Activated T-helper 1 cell treated with anti-CD3 and anti-CD28 coated beads, Interleukin-2, amount 50 U/mL, for 16 hours (primary cell): ENCODE data around the gene SNRNP70.
"Not testable (repeated sequence)": the region's sequence is repeated elsewhere in the genome, so short reads cannot be mapped to it uniquely, and the experiment has no call there.

Experiments
- DNase-seq, 2 donors: peaks; one replicate each; pipeline ENCODE4 v3.0.0-alpha.2; 2020; ENCODE audit warnings: low read depth in 1 of 2, low spot score in 1 of 2

The SNRNP70 gene

DNA sequence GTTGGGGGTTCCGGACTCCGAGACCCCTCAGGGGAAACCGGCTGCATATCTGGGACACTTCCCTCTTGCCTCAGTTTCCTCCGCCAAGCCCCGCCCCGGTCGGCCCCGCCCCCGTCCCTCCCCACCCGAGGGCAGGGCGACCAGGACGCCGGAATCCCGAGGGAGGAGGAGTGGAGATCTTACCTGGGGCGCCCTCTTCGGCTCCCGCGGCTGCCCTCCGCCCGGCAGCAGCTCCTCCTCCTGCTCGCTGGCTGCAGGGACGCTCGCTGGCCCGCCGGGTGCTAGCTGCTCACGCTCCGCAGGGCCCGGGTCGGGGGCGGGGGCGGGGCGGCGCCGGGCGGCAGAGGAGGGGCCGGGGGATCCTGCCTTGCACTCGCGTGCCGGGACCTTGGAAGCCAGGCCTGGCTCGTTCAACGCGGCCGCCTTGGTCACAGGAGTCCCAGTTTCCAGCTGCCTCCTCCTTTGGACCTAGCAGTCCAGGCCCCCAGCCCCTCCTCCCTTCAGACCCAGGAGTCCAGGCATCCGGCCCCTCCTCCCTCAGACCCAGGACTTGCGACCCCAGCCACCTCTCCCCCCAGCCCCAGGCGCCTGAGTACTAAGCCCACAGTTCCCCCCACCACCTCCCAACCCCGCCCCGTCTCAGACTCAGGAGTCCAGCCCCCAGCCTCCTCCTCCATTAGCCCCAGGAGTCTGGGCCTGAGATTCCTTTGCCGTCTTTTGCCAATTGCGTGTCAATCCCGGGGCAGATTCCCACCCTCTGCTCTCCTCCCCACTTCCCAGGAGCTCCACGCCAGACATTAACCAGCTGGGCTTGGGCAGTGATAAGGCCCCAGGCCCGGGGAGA is 20.3 kb upstream of the SNRNP70 start, which contains the start of gene NTF4:
TSS of gene NTF4 (minus strand) at position 51 of the 844 bp plus-strand sequence. CDS start 2,821 bp downstream, outside the sequence.
- no peak for DNase-seq

DNA sequence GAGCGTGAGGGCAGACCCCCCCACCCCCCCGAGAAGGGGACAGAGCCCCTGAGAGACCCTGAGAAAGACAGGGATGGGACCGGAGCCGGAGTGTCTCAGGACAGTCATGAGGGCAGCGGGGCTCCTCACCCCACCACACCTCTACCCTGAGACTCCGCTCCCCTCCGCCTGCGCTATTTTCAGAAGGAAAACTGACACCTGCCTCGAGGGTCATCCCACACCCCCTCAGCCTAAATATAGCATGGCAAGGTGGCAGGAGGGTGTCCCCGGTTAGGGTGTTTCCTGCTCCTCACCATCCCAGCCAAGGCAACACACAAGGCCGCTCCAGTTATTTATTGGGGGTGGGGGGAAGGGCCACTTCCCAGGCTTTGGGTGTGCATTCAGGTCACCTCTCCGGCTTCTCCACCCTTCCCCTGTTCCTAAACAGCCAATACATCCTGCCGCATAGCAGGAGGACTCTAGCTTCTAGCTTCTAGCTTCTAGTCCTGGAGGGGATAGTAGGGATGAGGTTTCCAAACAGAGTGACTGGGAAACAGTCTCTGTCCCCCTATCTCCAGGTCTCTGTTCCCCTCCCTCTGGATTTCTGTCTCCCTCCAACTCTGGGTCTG is 19.2 kb upstream of the SNRNP70 start:
- no peak for DNase-seq

DNA sequence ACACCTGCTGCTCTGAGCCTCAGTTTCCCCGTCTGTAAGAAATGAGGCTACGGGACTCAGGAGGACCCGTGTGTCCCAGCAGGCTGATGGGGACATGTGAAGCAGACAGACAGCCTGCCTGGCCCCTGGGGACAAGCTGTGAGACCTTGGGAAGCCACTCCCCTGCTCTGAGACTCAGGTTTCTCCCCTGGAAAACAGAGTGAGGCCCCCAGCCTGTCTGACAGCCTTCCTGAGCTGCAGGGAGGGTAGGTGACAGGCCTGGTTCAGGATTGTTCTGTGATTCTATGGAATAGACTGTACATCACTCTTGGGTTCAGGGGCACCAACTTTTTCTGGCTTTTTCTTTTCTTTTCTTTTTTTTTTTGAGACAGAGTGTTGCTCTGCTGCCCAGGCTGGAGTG is 17.7 kb upstream of the SNRNP70 start:
- DNase-seq = no peak

DNA sequence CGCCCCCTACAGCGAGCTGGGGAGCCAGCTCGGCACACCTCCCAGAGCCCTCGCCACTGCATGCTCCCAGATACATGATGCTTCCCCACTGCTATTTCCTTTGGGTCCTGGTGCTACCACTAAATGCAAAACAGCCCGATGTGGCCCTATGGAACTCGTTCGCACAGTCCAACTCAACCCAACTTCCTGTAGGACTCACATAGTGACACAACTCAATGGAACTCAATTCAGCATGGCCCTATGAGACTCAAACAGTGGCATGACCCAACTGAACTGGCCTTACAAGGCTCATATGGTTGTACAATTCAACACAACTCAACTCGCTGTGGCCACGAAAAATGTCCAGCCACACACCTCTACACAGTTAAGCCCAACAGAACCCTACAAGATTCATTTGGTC is 16.2 kb upstream of the SNRNP70 start:
- DNase-seq = no peak

DNA sequence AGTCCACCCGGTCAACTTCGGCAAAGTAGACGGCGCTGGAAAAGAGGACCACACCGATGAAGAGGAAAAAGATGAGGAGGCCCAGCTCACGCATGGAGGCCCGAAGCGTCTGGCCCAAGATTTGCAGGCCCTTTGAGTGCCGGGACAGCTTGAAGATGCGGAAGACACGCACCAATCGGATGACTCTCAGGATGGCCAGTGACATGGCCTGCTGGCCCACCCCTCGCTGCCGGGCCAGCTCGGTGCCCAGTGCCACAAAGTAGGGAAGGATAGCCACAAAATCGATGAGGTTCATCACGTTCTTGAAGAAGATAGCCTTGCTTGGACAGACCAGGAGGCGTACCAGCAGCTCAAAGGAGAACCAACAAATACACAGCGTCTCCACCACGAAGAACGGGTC is 14.8 kb upstream of the SNRNP70 start:
- DNase-seq = no peak

DNA sequence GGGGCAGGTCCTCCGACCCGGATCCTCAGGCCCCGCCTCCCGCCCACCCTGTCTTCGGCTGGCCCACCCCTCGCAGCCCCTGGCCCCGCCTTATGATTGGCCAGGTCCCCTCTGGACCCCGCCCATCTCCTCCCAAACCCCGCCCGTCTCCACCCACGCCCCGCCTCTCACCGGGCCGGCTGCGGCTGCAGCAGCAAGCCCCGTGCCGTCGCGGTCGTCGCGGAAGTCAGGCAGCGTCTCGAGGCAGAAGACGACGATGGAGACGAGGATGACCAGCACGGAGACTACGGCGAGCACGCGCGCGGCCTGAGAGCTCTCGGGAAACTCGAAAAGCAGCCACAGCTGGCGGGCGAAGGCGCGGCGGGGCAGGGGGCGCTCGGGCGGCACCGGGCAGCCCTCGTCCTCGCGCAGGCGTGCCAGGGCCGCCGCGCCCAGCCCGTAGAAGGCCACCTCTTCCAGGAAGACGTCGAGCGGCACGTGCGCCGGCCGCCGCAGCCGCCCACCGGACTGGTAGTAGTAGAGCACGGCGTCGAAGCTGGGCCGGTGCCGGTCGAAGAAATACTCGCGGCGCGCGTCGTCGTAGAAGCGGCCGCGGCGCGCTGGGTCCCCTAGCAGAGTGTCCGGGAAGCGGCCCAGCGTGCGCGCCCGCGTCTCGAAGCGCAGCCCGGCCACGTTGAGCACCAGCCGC is 13.2 kb upstream of the SNRNP70 start:
- no peak for DNase-seq

DNA sequence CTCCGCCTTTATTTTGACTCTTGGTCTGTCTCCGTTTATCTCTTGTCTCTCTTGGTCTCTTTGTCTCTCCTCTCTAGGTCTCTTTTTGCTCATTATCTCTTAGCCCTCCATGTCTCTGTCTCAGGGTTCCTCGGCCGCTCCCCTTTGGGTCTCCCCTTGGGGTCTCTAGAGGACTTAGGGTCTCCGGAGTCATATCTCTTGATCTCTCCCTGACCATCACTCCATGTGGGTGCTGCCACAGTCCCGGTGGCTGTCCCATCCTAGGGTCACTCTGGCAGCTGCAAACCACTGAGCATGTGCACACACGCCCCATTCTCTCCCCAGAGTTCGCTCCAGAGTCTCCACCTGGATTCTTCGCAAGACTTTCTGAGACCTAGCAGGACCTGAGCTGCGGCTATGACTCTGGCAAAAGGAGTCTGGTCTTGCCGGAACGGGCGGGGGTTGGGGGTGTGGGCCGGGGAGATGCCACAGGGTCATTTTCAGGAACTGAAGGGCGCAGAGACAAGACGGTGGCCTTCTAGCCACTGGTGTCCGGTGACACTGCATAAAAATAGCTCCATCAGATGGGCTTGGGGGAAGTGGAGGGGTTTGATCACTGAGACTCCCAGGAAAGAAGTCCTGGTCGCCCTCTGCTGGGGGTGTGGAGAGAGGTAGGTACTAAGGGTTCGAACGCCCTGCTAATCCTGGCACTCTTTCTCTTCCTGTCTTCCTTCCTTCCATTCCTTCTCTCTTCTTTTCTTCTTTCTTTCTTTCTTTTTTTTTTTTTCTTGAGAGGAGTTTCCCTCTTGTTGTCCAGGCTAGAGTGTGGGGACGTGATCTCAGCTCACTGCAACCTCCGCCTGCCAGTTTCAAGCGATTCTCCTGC is 11.5 kb upstream of the SNRNP70 start:
- DNase-seq = no peak

DNA sequence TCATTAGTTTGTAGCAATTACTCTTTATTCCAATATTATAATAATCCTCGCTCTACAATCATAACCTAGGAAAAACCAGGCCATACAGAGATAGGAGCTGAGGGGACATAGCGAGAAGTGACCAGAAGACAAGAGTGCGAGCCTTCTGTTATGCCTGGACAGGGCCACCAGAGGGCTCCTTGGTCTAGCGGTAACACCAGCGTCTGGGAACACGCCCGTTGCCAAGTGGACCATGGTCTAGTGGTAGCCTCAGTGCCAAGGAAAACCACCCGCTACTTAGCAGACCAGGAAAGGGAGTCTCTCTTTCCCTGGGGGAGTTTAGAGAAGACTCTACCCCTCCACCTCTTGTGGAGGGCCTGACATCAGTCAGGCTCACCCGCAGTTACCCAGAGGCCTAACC is 10.4 kb upstream of the SNRNP70 start:
- not testable (repeated sequence) for DNase-seq

DNA sequence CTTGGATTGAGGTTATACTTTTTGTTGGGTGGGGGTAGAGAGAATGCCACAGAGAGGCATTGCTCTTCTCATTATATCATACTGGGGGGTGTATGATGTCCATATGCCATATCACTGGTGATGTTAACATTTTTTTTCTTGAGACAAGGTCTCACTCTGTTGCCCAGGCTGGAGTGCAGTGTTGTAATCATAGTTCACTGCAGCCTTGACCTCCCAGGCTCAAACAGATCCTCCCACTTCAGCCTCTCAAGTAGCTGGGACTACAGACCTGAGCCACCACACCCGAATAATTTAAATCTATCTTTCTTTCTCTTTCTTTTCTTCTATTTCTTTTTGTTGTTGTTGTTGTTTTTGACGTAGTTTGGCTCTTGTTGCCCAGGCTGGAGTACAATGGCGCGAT is 4.9 kb upstream of the SNRNP70 start:
- no peak for DNase-seq

DNA sequence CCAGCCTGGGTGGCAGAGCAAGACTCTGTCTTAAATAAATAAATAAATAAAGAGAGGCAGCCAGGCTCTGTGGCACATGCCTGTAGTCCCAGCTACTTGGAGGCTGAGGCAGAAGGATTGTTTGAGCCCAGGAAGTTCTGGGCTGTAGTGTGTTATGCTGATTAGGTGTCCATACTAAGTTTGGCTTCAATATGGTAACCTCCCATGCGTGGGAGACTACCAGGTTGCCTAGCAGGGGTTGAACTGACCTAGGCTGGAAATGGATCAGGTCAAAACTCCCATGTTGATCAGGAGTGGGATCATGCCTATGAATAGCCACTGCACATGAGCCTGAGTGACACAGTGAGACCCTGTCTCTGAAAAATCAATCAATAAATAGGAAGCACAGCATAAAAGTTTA is 4.0 kb upstream of the SNRNP70 start:
- no peak for DNase-seq

DNA sequence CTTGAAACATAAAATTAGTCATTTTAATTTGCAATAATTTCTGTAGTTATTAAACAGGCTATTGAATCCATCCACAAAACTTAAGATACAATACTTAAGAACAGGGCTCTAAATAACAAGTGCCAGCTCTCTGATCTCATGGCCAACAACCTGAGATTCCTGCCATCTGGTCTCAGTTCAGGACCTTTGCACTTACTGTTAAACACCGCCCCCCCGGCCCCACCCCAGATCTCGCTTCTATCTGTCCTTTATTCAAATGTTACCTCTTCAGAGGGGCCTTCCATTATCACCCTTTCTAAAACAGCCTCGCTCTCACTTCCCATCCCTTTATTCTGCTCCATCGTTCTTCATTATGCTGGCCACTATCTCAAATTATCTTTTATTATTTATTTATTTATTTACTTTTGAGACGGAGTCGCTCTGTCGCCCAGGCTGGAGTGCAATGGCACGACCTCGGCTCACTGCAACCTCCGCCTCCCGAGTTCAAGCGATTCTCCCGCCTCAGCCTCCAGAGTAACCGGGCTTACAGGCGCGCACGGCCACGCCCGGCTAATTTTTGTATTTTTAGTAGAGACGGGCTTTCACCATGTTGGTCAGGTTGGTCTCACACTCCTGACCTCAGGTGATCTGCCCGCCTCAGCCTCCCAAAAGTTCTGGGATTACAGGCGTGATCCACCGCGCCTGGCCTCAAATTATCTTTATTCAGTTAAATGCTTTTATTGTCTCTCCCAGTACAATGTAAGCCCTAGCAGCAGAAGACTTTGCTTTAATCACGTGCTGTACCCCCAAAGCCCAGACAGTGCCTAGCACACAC is 838 bp upstream of the SNRNP70 start:
- DNase-seq = no peak

DNA sequence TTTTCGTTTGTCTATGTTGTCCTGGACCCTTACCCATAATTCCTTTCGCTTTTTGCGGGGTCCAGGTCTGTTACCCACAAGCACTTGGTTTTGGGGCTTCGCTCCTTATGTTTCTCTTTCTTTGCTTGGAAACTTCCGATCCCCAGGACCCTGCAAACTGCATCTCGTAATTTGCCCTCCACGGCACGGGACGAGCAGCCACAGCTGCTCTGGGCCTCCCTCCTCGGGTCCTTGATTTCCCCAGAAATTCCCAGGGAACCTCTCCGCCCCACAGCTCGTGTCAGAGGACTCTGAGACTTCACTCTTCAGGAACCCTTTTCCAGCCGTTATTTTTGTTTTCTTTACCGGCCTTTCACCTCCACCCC is 599 bp downstream of the SNRNP70 start:
- no peak for DNase-seq

DNA sequence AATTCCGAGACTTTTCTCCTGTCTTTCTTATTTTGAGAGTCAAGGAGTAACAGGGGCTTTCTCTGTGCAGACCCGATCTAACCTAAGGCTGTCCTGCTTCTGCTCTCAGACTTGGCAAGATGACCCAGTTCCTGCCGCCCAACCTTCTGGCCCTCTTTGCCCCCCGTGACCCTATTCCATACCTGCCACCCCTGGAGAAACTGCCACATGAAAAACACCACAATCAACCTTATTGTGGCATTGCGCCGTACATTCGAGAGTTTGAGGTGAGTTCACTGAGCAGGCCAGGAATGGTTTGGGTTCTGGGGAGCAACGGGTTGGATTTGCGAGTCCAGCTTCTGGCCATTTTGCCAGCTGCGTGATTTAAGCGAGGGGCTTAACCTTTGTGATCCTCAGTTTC is 1.0 kb downstream of the SNRNP70 start:
- DNase-seq = no peak

DNA sequence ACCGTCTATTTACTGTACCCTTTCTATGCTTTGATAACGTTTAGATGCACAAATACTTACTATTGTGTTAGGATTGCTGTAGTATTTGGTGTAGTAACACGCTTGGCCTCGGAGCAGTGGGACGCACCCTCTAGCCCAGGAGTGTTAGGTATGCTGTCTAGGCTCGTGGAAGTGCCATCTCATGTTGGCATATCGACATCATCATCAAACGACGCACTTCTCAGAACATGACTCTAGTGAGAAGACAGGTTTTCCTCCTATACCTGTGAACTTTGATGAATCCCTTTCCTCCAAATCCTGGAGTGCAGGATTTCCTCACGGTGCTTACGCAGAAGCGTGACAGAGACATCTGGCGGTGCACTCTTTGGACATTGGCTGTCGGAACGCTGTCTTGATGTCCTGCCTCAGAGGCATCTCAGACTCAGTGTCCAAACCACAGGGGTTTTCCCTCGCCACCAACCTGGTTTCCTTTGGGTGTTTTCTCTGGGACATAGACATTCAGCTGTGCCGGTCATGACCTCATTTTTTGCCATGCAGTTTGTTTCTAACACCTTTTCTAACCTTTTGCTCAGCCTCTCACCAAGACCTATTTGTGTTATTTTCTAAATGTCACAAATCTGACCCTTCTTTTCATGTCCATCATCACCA is 6.3 kb downstream of the SNRNP70 start:
- no peak for DNase-seq

DNA sequence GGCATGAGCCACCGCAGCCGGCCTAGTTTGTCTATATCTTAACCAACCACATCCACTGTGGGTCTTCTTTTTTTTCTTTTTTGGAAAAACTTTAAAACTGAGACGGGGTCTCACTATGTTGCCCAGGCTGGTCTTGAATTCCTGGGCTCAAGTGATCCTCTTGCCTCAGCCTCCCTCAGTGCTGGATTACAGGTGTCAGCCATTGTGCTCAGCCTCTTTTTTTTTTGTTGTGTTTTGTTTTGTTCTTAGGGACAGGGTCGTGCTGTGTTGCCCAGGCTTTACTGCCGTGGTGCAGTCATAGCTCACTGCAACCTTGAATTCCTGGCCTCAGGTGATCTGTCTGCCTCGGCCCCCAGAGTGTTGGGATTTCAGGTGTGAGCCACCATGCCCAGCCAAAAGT is 7.4 kb downstream of the SNRNP70 start:
- no peak for DNase-seq

DNA sequence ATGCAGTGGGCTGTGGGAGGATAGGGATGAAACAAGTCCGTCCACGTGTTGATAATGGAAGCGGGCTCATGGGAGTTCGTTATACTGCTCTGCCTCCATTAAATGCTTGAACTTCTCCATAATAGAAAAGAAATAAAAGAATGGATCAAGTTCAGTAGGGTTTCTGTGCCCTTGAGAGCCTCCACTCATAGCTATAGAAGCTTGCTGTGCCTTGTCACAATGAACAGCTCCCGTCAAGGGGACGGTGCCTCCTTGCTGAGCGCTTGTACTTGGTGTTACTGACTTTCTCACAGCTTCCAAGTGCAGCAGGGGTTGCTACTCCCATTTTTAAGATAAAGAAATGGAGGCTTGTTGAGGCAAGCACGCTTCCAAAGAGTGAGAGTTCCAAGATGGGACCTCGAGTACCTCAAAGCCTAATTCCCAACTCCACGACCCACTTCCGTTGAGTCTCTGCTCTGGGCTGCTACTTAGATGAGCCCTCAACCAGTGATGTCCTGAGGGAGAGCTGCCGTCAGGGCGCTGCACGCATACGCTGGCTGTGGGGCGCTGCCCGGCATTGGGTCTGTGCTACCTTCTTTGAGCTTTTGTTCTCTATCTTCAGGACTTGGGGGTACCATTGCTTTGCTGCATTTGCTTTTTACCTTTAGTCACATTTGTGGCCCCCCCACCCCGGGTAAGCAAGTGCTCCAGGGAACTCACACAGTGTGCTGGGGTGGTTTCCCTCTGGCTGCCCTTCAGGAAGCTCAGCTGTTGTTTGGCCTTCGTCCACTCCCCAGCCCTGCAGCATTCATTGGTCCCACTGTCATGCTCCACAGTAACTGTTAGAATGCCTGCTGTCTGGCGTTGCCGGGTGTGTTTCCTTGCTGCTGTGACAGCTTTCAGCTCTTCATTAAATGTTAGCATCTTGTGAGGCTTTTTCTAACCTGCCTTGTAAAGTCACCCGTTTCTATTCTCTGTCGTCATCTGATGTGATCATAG is 9.5 kb downstream of the SNRNP70 start:
- DNase-seq = no peak

DNA sequence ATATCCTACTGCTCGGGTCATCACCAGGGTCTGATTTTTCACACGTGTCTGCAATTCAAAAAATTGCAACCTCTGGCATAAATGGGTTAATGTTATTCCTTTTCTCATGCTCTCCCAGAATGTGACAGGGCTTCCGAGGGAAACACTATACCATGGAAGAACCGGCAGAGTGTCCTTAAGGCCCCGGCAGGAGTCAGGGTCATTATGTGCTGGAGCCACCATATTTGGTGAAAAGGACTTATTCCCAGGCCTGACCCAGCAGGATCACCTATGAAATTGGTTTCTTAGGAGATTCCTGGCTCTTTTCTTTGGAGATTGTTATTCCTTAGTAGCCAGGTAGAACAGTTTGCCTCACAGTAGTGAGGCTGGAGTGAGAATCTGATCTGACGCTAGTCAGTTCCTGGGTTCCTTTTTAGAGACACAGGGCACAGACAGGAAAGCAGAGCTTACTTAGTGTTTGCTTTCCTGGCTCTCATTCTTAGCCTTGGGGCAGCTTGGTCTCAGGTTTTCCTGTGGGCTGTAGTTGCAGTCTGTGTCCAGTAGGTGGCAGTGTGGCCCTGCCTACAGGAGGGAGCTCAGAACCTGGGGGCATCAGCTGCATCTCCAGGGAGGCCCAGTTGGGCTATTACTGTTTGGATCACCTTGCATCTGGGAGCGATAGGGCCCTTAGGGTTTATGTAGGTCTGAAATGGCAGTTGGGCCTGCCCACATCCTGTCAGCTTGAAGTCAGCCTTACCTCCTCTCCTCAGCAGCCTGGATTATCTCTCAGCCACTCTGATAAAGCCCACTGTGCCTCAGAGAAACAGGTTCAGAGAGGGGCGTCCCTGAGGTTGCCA is 12.4 kb downstream of the SNRNP70 start:
- DNase-seq = peak; percentile 41 to 57

DNA sequence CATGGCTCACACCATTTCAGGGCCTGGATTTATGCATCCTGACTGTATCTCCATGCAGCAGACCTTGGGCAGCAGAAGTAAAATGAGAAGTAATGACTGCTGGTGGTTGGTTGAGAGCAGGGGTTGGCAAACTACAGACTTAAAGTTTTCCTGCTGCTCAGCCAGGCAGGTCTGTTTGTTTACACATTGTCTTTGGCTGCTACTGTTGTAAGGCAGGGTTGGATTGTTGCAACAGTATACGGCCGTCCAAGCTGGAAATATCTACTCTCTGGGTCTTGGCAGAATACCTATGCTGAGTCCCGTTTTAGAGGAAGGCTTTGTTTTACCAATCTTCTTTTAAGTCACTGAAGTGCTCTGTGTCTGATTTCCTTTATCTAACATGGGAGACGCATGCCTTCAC is 13.5 kb downstream of the SNRNP70 start:
- no peak for DNase-seq
